Activated CD4-positive, alpha-beta T cell treated with anti-CD3 and anti-CD28 coated beads, Interleukin-2, amount 50 U/mL, for 48 hours (primary cell): ENCODE measurements around the gene DNAL1.
"Not testable (repeated sequence)": the region's sequence is repeated elsewhere in the genome, so short reads cannot be mapped to it uniquely, and the experiment has no call there.

Experiments
- DNase-seq, 2 experiments: peaks; one replicate each; pipeline ENCODE4 v3.0.0-alpha.2; 2020

DNAL1 gene

GRCh38 chr14:73644531-73645247, at the start of gene DNAL1:
Gene DNAL1, plus strand, starts transcription at chr14:73644986. Its CDS starts 54 bp downstream, at chr14:73645040.
- peak; percentile 90 to 93 for DNase-seq

GRCh38 chr14:73599499-73599898, 45.3 kb upstream of the DNAL1 start:
- no peak for DNase-seq

- DNase-seq = no peak
These were observed 41.8 kb upstream of the DNAL1 start for GRCh38 chr14:73602994-73603393.

- no peak for DNase-seq
These were observed 38.5 kb upstream of the DNAL1 start for GRCh38 chr14:73606271-73606670.

- no peak for DNase-seq
These were observed 37.5 kb upstream of the DNAL1 start for GRCh38 chr14:73607241-73607640.

GRCh38 chr14:73610687-73611086, 34.1 kb upstream of the DNAL1 start:
- no peak for DNase-seq

- DNase-seq = peak; percentile 74 to 82
These were observed 32.3 kb upstream of the DNAL1 start, which contains the start of gene ACOT6 for GRCh38 chr14:73612339-73613045. Gene ACOT6, plus strand, starts transcription at chr14:73612517. Its CDS starts 55 bp downstream, at chr14:73612572.

- no peak for DNase-seq
These were observed 31.8 kb upstream of the DNAL1 start for GRCh38 chr14:73613046-73613383.

GRCh38 chr14:73613419-73613963, 31.3 kb upstream of the DNAL1 start:
- no peak for DNase-seq

GRCh38 chr14:73616831-73617230, 28.0 kb upstream of the DNAL1 start:
- no peak for DNase-seq

- no peak for DNase-seq
These were observed 25.3 kb upstream of the DNAL1 start for GRCh38 chr14:73619524-73619923.

GRCh38 chr14:73620268-73620667, 24.5 kb upstream of the DNAL1 start:
- DNase-seq = no peak

GRCh38 chr14:73623504-73624054, 21.2 kb upstream of the DNAL1 start:
- DNase-seq = no peak

- no peak for DNase-seq
These were observed 19.1 kb upstream of the DNAL1 start for GRCh38 chr14:73625706-73626105.

- DNase-seq = peak in 1 of 2 experiments; percentile 25
These were observed 17.6 kb upstream of the DNAL1 start for GRCh38 chr14:73627151-73627558.

GRCh38 chr14:73630009-73630780, 14.6 kb upstream of the DNAL1 start:
- DNase-seq = no peak

GRCh38 chr14:73633116-73634010, 11.4 kb upstream of the DNAL1 start:
- peak; percentile 61 to 71 for DNase-seq

- no peak for DNase-seq
These were observed 10.6 kb upstream of the DNAL1 start for GRCh38 chr14:73634011-73634833.

- DNase-seq = not testable (repeated sequence)
These were observed 8.4 kb upstream of the DNAL1 start for GRCh38 chr14:73636355-73636754.

GRCh38 chr14:73637830-73638229, 7.0 kb upstream of the DNAL1 start:
- no peak for DNase-seq

- no peak for DNase-seq
These were observed 3.9 kb upstream of the DNAL1 start for GRCh38 chr14:73640796-73641365.
